Measurements from ENCODE around the gene INTS13. TPM values are rescaled to one million over a fixed set of nuclear protein-coding genes. Genes with fewer than 3 reads are reported as not detected.

The INTS13 gene
- 10 to 100 TPM; 44.7 to 48.2 TPM for total RNA-seq

GRCh38 chr12:26937863-26938700 is at the start of gene INTS13, which contains the start of gene FGFR1OP2:
TSS of gene INTS13 (minus strand) at chr12:26937981. CDS start at chr12:26936803, 1,178 bp downstream.
TSS of gene FGFR1OP2 (plus strand) at chr12:26938470. CDS start at chr12:26954159, 15,689 bp downstream.

Other genes with a start within 250 kb of the INTS13 start
- 10 to 100 TPM; 33.8 to 35.5 TPM for gene ITPR2, start 104.8 kb downstream of the INTS13 start, total RNA-seq
- 10 to 100 TPM; 90.4 to 93.3 TPM for gene FGFR1OP2, start 489 bp upstream of the INTS13 start, total RNA-seq
- gene TM7SF3, start 76.4 kb upstream of the INTS13 start, total RNA-seq, result 10 to 100 TPM; 32.2 to 33.7 TPM
- gene MED21, start 84.6 kb upstream of the INTS13 start, total RNA-seq, result 10 to 100 TPM; 31.9 to 37.1 TPM
- gene C12orf71, start 144.6 kb upstream of the INTS13 start, total RNA-seq, result not detected